Left renal pelvis (tissue), 4 donors: ENCODE measurements around the gene SPDYE1. TPM values are rescaled to one million over a fixed set of nuclear protein-coding genes. Genes with fewer than 3 reads are reported as not detected.
A peak's percentile ranks its signal among the peaks of the same experiment; 100 is the strongest.
"Not testable (repeated sequence)": the region's sequence is repeated elsewhere in the genome, so short reads cannot be mapped to it uniquely, and the experiment has no call there.

ENCODE experiments used
- DNase-seq, 4 donors: peaks; one replicate each; pipeline ENCODE4 v3.0.0-alpha.2; 2013; ENCODE audit warnings: low read depth in 4 of 4, low spot score in 3 of 4
- polyA plus RNA-seq, 4 donors: library from polyadenylated mRNA; unstranded; fragments of 120-200 nt; gene quantifications; one replicate each; pipeline ENCODE4 v1.2.1, GENCODE V29; 2013; ENCODE audit not compliant: insufficient read length in 4 of 4

SPDYE1 gene, protein sequence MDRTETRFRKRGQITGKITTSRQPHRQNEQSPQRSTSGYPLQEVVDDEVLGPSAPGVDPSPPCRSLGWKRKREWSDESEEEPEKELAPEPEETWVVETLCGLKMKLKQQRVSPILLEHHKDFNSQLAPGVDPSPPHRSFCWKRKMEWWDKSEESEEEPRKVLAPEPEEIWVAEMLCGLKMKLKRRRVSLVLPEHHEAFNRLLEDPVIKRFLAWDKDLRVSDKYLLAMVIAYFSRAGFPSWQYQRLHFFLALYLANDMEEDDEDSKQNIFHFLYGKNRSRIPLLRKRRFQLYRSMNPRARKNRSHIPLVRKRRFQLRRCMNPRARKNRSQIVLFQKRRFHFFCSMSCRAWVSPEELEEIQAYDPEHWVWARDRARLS
- polyA plus RNA-seq, result 1 to 10 TPM in 2 of 4 donors, under 1 TPM in 2; 0.60 to 1.2 (median 0.98) TPM

DNA sequence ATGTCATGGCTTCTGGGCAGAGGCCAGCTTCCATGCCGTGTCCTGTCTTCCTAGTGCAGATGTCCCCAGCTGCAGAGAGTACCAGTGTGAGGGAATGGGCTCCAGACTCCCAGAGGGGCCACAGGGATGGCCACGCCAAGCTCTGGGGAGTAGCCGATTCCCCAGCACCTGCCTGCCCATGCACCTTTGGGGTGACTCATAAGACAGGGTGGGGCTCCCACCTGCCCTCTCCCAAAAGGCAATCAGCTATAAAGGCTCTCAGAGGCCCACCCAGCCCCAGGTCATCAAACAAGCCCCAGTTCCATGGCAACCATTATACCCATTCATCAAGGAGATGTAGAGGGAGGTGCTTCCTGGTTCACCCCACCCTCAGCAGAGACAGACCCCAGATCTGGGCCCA lies at the start of gene SPDYE1:
Gene SPDYE1 (plus strand): TSS at position 366 of the 400 bp plus-strand sequence. CDS start 2,053 bp downstream, outside the sequence.
- not testable (repeated sequence) for DNase-seq

DNA sequence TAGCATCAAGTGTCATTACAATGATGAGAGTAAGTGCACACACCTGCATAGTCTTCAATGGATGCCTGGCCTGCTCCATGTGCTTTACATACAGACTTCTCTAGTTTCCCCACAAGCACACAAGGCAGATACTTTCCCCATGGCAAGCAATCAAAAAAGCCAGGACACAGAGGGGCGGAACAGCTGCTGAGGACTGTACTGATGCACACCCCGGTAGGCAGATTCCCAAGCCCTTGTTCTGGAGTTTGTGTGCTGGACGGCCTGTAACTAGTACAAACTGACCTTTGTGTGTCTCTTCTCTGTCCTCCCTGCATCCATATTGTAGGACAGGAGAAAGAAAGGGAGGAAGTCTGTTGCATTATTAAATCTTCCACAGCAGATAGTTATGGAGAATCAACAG lies 45.7 kb upstream of the SPDYE1 start:
- no peak for DNase-seq

DNA sequence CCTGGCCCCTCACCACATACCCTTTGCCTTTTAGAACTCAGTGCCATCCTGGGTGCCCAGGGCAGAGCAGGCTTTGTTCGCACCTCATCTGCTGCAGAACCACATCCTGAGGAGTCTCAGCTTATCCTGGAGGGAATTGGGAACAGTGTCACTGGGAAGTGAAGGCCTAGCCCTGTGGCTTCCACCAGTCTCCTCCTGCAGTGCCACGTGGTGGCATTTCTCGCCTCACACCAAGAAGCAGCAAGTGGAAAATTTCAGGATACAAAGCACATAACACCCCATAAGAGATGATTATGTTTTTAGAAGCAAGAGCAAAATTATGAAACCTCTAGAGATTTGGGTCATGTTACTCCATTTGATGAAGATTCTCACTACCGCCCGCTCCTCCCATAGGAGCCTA lies 44.6 kb upstream of the SPDYE1 start:
- DNase-seq, result no peak

DNA sequence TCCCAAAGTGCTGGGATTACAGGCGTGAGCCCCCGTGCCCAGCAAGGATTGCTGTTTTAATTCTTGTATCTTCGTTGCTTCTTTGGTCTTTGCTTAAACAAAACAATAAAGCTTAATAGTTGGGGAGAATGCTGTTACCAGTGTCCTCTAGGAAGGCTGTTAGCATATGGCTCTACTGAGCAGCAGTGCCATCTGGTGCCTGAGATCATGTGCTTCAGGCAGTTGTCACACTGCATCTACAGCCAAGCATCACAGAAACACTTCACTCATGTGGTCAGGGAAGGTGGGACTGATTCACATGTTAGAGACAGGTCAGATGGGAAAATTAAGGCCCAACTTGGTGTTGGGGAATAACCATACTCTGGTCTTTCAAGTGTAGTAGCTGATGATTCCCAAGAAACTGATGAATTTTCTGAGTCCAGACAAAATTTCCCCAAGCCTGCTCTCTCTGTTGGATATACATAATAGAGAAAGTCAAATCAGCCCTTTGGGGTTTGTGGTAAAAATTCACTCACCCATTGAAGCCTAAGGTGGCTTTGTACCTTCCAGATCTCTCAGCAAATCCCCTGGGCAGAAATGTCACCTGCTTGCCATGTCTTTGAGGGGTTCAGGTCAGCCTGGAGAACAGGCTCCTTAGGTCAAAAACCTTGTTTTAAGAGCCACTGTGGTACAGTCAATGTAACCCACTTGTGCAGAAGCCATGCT lies 43.0 kb upstream of the SPDYE1 start:
- peak in 2 of 4 donors; percentile 2 to 15 for DNase-seq

DNA sequence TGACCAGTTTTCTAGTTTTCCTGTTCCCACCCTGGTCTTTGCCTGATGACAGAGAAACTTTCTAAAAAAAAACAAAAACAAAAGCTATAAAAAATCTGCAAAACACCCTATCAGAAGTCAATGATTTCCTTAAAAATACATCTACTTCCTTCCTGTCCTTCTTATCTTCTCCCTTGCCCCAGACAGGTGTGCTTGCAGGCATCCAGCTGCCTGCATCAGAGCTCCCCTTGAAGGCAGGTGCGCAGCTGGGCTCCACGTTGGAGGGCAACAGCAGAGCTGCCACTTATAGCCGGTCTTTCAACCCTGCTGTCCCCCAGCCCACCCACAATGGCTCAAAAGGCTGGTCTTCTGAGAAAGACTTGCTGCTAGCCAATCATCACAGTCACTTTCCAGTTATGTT lies 41.7 kb upstream of the SPDYE1 start:
- no peak for DNase-seq

DNA sequence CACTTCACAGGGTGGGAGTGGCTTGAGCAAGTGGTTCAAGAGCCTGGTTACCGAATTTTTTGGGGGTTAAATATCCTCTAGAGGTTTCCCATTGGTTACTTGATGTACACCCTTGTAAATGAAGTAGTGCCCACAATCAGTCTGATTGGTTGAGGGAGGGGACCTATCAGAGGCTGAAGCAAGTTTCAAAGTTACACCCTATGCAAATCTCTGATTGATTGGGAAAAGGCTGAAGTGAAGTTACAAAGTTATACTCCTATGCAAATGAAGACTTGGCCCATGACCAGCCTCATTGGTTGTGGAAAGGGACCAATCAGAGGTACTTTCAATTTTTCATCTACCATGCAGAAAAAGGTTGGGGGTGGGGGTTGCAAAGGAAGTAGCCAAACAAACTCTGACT lies 36.8 kb upstream of the SPDYE1 start:
- no peak for DNase-seq

DNA sequence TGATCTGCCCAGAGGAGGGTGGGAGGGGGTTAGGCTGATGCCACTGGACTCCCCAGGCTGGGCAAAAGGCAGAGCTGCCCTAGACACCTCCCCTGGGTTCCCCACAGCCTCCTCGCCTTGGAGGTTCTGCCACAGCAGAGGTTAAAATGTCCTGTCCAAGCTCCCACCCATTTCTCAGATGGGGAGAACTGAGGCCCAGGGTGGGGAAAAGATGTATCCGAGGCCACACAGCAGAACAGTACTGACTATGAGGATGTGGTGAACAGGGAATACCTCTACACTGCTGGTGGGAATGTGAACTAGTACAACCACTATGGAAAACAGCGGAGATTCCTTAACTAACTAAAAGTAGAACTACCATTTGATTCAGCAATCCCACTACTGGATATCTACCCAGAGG lies 31.3 kb upstream of the SPDYE1 start:
- DNase-seq, result not testable (repeated sequence)

DNA sequence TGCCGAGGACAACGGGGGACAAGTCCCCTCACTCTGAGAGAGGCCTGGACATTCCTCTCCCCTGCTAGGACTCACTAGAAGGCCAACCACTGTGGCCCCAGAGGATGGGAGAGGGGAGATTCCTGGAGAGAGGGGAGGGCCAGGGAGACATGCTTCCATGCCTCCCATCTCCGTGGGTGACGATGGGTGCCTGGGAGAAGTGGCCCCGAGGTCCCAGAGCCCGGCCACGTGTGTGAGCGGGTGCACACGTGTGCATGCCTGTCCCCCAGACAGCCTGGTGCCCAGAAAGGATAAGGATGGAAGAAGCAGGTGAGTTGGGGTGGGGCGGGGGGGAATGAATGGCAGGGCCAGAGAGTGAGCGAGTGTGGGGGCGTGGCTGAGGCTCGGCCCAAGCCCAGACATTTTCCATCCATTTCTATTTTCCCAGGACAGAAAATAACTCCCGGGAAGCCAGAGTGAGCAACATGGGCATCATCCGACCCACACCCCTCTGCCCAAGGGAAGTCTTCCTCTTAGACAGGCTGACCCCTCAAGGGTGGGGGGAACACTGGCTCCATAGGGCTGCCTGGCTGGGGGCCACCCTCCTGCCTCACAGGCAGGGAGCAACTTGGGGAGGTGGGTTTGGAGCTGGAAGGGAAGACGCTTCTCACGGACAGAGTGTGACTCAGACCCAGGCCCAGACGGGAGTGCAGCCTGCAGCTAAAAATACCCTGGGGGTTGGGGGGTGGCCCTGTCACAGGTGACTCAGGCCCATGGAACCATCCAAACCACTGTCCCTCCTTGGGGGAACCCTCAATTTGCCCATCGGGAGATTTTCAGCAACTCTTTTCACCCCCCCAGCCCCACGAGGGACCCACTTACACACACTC lies 29.3 kb upstream of the SPDYE1 start:
- not testable (repeated sequence) for DNase-seq

DNA sequence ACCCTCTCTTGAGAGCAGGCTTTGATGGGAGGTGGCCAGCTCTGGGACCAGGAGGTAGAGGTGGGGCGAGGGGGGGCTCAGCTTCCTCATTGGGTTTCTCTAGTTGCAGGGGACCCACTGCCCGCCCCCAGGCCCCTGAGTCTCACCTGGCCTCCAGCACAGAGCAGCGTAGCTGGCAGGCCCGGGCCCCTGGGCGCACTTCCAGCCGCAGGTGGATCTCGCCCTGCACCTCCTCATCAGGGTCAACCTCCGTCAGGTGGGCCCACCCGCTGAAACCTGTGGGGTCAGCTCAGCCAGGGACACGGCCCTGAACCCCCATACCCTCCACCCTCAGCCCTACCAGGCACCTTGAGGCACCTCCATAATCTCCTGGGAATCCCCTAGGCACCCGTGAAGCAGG lies 28.1 kb upstream of the SPDYE1 start:
- not testable (repeated sequence) for DNase-seq

DNA sequence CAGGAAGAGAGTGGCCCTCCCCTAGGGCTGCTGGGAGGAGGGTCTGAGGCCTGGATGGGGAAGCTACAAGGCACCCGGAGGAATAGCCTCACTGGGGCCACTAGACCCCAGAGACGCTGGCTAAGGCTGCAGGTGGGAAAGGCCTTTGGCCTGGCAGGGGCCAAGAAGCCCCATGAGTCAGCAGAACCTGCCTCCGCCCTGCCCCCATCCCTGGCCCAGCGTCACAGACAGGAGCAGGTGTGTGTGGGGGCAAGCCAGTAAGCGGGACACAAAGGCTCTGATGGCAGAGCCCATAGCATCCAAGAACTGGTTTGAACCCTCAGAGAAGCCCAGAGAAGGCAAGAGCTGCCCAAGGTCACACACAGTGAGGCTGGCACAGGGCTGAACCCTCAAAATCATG lies 27.0 kb upstream of the SPDYE1 start:
- DNase-seq, result not testable (repeated sequence)

DNA sequence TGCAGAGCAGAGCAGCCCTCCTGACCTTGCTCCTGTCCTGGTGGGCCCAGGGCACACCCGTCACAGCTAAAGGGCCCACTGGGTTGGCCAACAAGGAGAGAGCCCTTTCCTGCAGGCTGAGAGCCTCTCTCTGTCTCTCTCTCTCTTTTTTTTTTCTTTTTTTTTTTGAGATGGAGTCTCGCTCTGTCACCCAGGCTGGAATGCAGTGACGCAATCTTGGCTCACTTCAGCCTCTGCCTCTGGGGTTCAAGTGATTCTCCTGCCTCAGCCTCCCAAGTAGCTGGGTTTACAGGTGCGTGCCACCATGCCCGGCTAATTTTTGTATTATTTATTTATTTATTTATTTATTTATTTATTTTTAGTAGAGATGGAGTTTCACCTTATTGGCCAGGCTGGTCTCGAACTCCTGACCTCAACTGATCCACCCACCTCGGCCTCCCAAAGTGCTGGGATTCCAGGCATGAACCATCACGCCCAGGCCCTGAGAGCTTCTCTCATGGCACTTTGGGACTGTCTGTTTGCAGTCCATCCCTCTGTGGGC lies 23.6 kb upstream of the SPDYE1 start:
- DNase-seq, result not testable (repeated sequence)

DNA sequence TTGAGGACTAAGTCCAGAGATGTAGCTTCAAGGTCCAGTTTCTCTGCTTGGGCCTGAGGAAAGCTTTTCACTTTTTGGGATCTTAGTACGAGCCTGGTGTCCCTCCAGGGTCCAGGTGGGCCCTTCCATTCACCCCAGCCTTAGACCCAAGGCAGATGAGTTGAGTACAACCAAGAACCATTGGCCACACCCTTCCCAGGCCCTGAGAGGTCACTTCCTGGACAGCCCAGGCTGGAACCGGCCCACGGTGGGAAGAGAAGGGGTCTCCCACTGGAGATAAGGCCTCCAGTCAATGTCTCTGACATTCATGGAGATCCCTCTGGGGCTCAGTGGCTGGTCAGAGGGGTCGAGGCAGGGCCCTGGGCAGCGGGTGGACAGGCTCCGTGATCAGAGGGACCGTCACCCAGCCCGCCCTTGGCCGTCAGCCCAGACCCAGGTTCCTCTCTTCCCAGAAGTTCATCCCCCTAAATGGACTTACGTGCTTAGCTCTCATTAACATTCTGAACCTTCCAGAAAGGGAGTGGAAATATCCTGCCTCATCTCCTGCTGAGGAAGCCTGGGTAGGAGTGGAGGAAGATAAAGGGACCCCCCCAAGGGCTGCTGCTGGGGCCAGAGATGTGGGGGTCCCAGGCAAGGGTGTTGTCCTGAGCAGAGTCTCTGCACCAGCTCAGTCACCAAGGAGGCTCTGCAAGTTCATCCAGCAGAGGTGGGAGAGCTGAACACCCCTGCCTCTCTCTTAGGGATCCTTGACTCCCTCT lies 22.8 kb upstream of the SPDYE1 start:
- not testable (repeated sequence) for DNase-seq

DNA sequence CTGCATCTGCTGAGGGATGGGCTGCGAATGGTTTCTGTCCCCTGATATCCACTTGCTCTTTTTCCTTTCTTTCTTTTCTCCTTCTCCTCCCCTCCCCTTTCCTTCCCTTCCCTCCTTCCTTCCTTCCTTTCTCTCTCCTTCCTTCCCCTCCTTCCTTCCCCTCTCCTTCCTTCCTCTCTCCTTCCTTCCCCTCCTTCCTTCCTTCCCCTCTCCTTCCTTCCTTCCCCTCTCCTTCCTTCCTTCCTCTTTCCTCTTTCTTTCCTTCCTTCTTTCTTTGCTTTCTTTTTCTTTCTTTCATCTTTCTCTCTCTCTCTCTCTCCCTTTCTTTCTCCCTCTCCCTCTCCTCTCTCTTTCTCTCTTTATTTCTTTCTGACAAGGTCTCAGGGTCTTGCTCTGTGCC lies 20.2 kb upstream of the SPDYE1 start:
- DNase-seq, result no peak

DNA sequence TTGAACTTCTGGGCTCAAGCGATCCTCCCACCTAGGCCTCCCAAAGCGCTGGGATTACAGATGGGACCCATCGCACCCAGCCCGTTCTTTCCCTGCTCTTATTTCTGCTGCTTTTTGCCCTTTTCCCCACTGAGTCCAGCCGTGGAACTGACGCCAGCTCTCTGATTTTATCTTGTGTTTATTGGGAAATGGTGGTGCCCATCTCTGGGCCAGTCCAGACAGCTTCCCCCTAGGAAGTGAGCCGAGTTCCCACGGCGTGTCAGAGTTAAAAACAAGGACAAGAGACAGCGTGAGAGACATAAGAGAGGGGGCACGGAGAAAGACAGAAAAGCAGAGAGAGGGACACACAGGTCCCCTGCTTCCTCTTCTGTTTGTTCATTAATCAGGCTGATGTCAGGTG lies 19.6 kb upstream of the SPDYE1 start:
- not testable (repeated sequence) for DNase-seq

DNA sequence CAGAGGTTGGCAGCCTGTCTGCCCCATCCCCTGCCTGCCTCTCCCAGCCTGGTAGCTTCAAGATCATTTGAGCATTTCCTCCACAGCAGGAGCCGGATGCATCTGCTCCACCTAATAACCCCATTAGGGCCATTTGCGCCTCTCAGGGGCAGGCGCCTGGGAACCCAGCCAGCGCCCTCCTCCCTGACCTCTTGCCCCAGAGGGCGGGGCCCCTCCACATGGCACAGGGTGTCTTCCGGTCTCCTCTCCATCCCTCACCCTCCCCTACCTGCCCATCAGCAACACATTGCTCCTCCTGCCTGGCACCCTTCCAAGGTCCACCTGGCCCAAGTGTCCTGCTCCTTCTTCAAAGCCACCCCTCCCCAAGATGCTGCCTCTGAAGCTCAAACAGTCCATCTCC lies 14.8 kb upstream of the SPDYE1 start:
- not testable (repeated sequence) for DNase-seq

DNA sequence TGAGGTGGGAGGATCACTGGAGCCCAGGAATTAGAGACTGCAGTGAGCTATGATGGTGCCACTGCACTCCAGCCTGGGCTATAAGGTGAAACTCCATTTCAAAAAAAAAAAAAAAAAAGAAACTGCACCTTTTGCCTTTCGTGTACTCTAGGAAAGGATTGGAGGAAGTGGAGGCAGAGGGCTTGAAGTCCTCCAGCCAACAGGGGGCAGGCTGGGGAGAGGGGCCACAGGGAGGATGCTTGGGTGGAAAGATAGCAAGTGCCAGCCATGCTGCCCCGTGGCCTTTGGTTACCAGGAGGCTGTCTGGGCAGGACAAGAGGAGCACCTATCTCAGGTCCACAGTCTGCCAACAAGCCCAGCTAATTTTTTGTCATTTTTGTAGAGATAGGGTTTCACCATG lies 14.0 kb upstream of the SPDYE1 start:
- DNase-seq, result not testable (repeated sequence)

DNA sequence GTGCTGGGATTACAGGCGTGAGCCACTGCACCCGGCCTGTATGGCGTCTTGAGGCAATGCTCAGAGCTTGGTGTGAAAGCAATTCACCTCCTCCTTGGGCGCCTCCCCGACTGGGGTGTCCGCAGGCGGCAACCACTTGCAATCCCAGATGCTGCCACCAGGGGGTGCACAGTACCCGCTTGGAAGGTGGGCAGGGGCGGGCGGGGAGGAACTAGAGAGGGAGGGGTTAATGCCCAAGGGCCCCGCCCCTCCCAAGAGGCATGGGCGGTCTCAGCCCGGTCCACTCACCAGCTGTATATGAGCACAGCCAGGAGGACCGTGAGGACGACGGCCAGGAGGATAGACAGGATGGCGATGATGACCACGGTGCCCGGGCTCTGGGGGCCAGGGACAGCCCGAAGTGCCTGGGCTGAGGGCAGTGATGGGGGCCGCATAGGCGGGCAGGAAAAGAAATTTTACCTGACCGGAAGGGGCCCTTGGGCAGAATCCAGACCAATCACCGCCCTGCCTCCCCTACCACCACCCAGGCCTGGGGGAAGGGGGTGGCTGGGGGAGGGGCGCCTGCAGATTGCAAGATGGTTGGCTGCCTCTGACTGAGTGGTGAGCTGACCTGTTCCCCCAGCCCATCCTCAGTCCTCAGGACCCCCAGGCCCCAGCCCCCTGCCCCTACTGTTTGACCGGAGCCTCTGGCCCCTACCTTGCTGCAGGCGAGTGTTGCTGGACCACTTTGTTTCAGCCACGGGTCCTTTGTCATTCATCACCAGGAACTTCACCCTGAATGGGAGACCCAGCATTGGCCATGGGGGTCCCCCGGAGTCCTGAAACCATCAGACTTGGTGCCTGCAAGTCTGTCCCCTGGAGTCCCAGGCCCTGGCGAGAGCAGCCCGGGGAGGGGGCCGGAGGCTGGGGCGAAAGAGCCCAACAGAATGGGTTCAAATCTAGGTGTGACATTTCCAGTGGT lies 11.5 kb upstream of the SPDYE1 start:
- not testable (repeated sequence) for DNase-seq

DNA sequence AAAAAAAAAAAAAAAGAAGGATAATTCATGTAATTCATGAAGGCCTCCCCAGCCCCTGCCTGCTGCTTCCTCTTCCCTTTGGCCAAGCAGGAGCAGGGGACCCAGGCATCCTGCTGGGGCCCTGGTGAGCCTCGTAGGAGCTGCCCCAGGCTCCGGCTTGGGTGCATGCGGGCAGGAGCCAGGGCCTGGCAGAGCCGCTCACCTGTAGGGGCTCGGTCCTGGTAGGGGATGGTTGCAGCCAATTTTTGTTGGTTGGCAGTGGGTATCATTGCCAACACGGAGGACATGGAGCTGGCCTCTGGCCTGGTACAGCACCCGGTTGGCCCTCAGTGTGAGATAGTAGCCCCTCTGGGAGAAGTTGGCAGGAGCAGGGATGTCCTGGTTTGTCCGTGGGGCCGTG lies 10.2 kb upstream of the SPDYE1 start:
- not testable (repeated sequence) for DNase-seq
